HepG2 (cell line): Measurements from ENCODE around the gene WDR48. TPM values are rescaled to one million over a fixed set of nuclear protein-coding genes. Genes with fewer than 3 reads are reported as not detected.

ENCODE experiments used
- ATAC-seq: fragments of 200-7000 bp; cut with Tn5 transposase; 3 replicates; pipeline ENCODE4 v1.9.1; 2020; ENCODE audit warnings: mild to moderate bottlenecking, moderate library complexity
- BruUV-seq: library from RNA; stranded (reverse); fragments of 400-500 nt; replicated peaks from 2 replicates; lab custom pipeline; 2021; lab: Mats Ljungman, UMichigan
- CTCF ChIA-PET: fragments of 300-600 bp; formaldehyde crosslinking; extraction: SDS; loops from one replicate; lab custom pipeline; 2021; ENCODE audit warnings: low total read pairs, inconsistent platforms, low intra/inter-chr PET ratio; lab: Yijun Ruan, JAX
- POLR2A ChIA-PET: fragments of 350-600 bp; sonication (Branson Sonifier 250); formaldehyde crosslinking; loops from one replicate; lab custom pipeline; 2020; ENCODE audit warnings: antibody characterized with exemption, inconsistent platforms; lab: Yijun Ruan, JAX
- DNase-seq: peaks from one replicate; pipeline ENCODE4 v3.0.0-alpha.2; 2015; ENCODE audit warnings: low spot score
- FAIRE-seq: peaks from 3 replicates; lab custom pipeline; 2011; peaks lifted over from hg19 to GRCh38; lab: Jason Lieb, UNC
- H2AFZ ChIP-seq: one replicate; pipeline ENCODE4 v1.6.1; 2011; ENCODE audit warnings: low read length, inconsistent platforms
- H3K27ac ChIP-seq: fragments of 300-600 bp; 3 replicates; pipeline ENCODE4 v1.8.0; 2011; ENCODE audit warnings: mixed run types, mild to moderate bottlenecking, mixed read lengths, low read length, inconsistent platforms; ENCODE audit not compliant: insufficient read depth; ENCODE audit errors: extremely low read length
- H3K27me3 ChIP-seq, 2 experiments: fragments of 200-600 bp in 1 of 2; 2 replicates in 1 of 2; 3 replicates in 1 of 2; pipeline versions ENCODE4 v1.6.0 to v1.8.0; 2011; ENCODE audit warnings: low read length in 2 of 2, mild to moderate bottlenecking in 2 of 2, moderate library complexity in 2 of 2, inconsistent platforms in 1 of 2; ENCODE audit not compliant: insufficient read depth in 2 of 2, control insufficient read depth in 1 of 2
- H3K36me3 ChIP-seq, 2 experiments: fragments of 200-600 bp in 1 of 2; replicated peaks in 1 of 2; 2 replicates in 1 of 2; 3 replicates in 1 of 2; pipeline versions ENCODE4 v1.5.1 to v1.8.0; 2011; ENCODE audit warnings: low read length in 2 of 2, inconsistent platforms in 1 of 2; ENCODE audit not compliant: insufficient read depth in 2 of 2, control insufficient read depth in 1 of 2
- H3K4me1 ChIP-seq: 2 replicates; pipeline ENCODE4 v1.5.1; 2012; ENCODE audit warnings: low read length, inconsistent platforms; ENCODE audit not compliant: insufficient read depth
- H3K4me2 ChIP-seq: 2 replicates; pipeline ENCODE4 v1.6.0; 2011; ENCODE audit warnings: low read depth, low read length, inconsistent platforms
- H3K4me3 ChIP-seq, 3 experiments: fragments of 200-600 bp in 1 of 3; sonication (generic), shearing (Covaris generic) in 1 of 3; replicated peaks in 1 of 3; 2 replicates each; pipeline ENCODE4 v1.5.1; 2011 to 2016; ENCODE audit warnings: low read length in 3 of 3, inconsistent platforms in 2 of 3, low read depth in 2 of 3, mild to moderate bottlenecking in 2 of 3, control low read depth in 1 of 3, mixed read lengths in 1 of 3; ENCODE audit not compliant: insufficient read depth in 1 of 3
- H3K79me2 ChIP-seq: one replicate; pipeline ENCODE4 v1.6.1; 2011; ENCODE audit warnings: low read length, inconsistent platforms; ENCODE audit not compliant: insufficient read depth
- H3K9ac ChIP-seq: 2 replicates; pipeline ENCODE4 v1.6.0; 2011; ENCODE audit warnings: mild to moderate bottlenecking, low read depth, low read length, inconsistent platforms; ENCODE audit not compliant: insufficient read depth
- H3K9me3 ChIP-seq: 2 replicates; pipeline ENCODE4 v1.5.1; 2012; ENCODE audit warnings: mild to moderate bottlenecking, low read length
- H4K20me1 ChIP-seq: 2 replicates; pipeline ENCODE4 v1.6.0; 2011; ENCODE audit warnings: inconsistent platforms, mild to moderate bottlenecking, low read length, moderate library complexity; ENCODE audit not compliant: insufficient read depth
- ATRX ChIP-seq: sonication (generic); formaldehyde crosslinking; IDR thresholded peaks from 2 replicates; pipeline ENCODE4 v1.4.0; 2020; ENCODE audit warnings: missing genetic modification reagents, borderline replicate concordance
- RBAK ChIP-seq: sonication (generic); formaldehyde crosslinking; IDR thresholded peaks from 2 replicates; pipeline ENCODE4 v1.5.1; 2020; ENCODE audit warnings: mild to moderate bottlenecking, missing genetic modification reagents
- SIN3A ChIP-seq: IDR thresholded peaks from 2 replicates; pipeline ENCODE4 v1.6.1; 2011; ENCODE audit warnings: low read depth, mild to moderate bottlenecking, control low read depth, low read length, borderline replicate concordance
- SMC3 ChIP-seq: IDR thresholded peaks from 2 replicates; pipeline ENCODE4 v1.6.1; 2011; ENCODE audit warnings: low read length, improper control_type of control experiment
- SP4 ChIP-seq: sonication (generic); formaldehyde crosslinking; IDR thresholded peaks from 2 replicates; pipeline ENCODE4 v1.8.1; 2023; ENCODE audit warnings: mild to moderate bottlenecking, missing genetic modification reagents
- TCF7L2 ChIP-seq: IDR thresholded peaks from 2 replicates; pipeline ENCODE4 v1.6.1; 2011; ENCODE audit warnings: mild to moderate bottlenecking, low read depth, low read length, moderate library complexity
- ZC3H13 ChIP-seq: sonication (generic); formaldehyde crosslinking; IDR thresholded peaks from 2 replicates; pipeline ENCODE4 v1.8.1; 2023; ENCODE audit warnings: mild to moderate bottlenecking, missing genetic modification reagents, moderate library complexity
- ZFP36L2 ChIP-seq: sonication (generic); formaldehyde crosslinking; IDR thresholded peaks from 2 replicates; pipeline ENCODE4 v1.4.0; 2020; ENCODE audit warnings: missing genetic modification reagents
- ZNF33B ChIP-seq: sonication (generic); formaldehyde crosslinking; IDR thresholded peaks from 2 replicates; pipeline ENCODE4 v1.5.1; 2020; ENCODE audit warnings: mild to moderate bottlenecking, missing genetic modification reagents
- ZNF543 ChIP-seq: sonication (generic); formaldehyde crosslinking; IDR thresholded peaks from 2 replicates; pipeline ENCODE4 v1.4.0; 2020; ENCODE audit warnings: mild to moderate bottlenecking, missing genetic modification reagents
- ZNF547 ChIP-seq: sonication (generic); formaldehyde crosslinking; IDR thresholded peaks from 2 replicates; pipeline ENCODE4 v1.5.1; 2020; ENCODE audit warnings: mild to moderate bottlenecking, missing genetic modification reagents
- ZNF550 ChIP-seq: sonication (generic); formaldehyde crosslinking; IDR thresholded peaks from 2 replicates; pipeline ENCODE4 v1.4.0; 2020; ENCODE audit warnings: mild to moderate bottlenecking, missing genetic modification reagents, borderline replicate concordance
- ZNF749 ChIP-seq: sonication (generic); formaldehyde crosslinking; IDR thresholded peaks from 2 replicates; pipeline ENCODE4 v1.8.0; 2022; ENCODE audit warnings: mild to moderate bottlenecking, missing genetic modification reagents, moderate library complexity, borderline replicate concordance
- WGBS: methylation state at CpG from one replicate; pipeline ENCODE4 v1.1.6; 2017; ENCODE audit warnings: low lambda C conversion rate; 5-methylcytosine and 5-hydroxymethylcytosine counted together
- in situ Hi-C: cut with HindIII; loops from 2 replicates; pipeline ENCODE4 v1.10.0; 2017; ENCODE audit warnings: low pct_unique_long_range_greater_than_20kb; ENCODE audit not compliant: extremely low pct_ligation_motif_present
- intact Hi-C: fragments of 100-400 bp; cut with micrococcal nuclease; formaldehyde crosslinking; loops from one replicate; pipeline ENCODE4 v1.10.0; 2022; ENCODE audit not compliant: unreplicated experiment
- polyA plus RNA-seq, 8 experiments: library from polyadenylated mRNA; depleted of rRNA in 3 of 8; stranded (reverse) in 7 of 8; unstranded in 1 of 8; fragments of >200 nt; fragmentation: Illumina TruSeq in 4 of 8; extraction: Trizol in 4 of 8; gene quantifications; 2 replicates each; pipeline versions ENCODE4 v1.2.1 to v1.2.3, GENCODE V29; 2011 to 2016; ENCODE audit warnings: low read depth in 4 of 8, missing spikeins in 1 of 8, mixed read lengths in 1 of 8; ENCODE audit not compliant: insufficient read depth in 1 of 8
- total RNA-seq, 5 experiments: library from RNA; depleted of rRNA; stranded (reverse); fragments of >200 nt; fragmentation: Illumina TruSeq; extraction: Trizol; gene quantifications; 2 replicates each; pipeline ENCODE4 v1.2.3, GENCODE V29; 2016; ENCODE audit warnings: low read depth in 1 of 5
- TF ChIP-seq, protein P1 (sequence below): sonication (generic); formaldehyde crosslinking; conservative IDR thresholded peaks from 2 replicates; pipeline ENCODE4 v1.4.0; 2020; ENCODE audit warnings: missing genetic modification reagents
- TF ChIP-seq, protein P2 (sequence below): sonication (generic); formaldehyde crosslinking; IDR thresholded peaks from 2 replicates; pipeline ENCODE4 v1.8.0; 2022; ENCODE audit warnings: missing genetic modification reagents, low read depth, mild to moderate bottlenecking, borderline replicate concordance
- TF ChIP-seq, protein P3 (sequence below): sonication (generic); formaldehyde crosslinking; IDR thresholded peaks from 2 replicates; pipeline ENCODE4 v1.5.0; 2020; ENCODE audit warnings: mild to moderate bottlenecking, missing genetic modification reagents
- TF ChIP-seq, protein P4 (sequence below): IDR thresholded peaks from 2 replicates; pipeline ENCODE4 v1.6.1; 2012; ENCODE audit warnings: low read depth, low read length, improper control_type of control experiment

Gene WDR48
- total and polyA plus RNA-seq, 2 of the 13 experiments (the other 11 are each of a cell fraction or from before 2014, with no cell fraction given): 29.2 to 31.2 TPM

DNA sequence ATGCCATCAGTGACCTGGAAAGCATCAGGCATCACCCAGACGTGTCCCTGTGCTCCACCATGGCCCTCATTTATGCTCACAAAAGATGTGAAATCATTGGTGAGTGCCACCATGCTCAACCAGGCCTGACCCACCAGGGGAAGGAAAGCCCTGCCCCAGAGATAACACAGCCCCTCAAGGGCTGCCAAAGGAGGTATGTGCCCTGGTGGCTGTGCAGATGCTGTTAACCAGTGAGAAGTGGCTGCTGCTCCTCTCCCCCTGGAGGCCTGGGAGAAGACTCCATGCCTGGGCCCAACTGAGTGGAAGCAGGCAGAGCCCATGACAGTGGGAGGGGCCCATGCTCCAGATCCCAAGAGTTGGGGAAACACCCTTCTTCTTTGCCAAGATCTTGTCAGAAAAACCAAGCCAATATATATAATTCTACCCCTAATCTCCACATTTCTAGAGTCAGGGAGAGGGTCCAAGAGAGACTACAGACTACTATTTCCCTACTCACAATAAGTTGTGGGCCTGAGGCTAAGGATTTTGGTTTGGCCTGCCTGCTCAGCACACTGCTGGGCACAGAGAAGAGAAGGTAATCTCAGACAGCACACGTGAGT, 58.3 kb downstream of the WDR48 start:
- peak; percentile 35 for ATAC-seq
- Histone ChIP-seq H3K9me3 (no peaks in the 10 kb centered on the region), H3K36me3 (no peaks in the 10 kb centered on the region), H2AFZ (no peak overlapping the region), H3K9ac (no peak overlapping the region), H3K27ac (no peak overlapping the region), H3K4me3 (no peak overlapping the region), H3K4me1 (peaks cover 26% of the 10 kb centered on the region), H3K79me2 (peaks cover 14% of the 10 kb centered on the region), H3K4me2 (no peak overlapping the region), H3K27me3 (no peaks in the 10 kb centered on the region; a peak in 1 of 5 replicates), H4K20me1 (no peaks in the 10 kb centered on the region)
- POLR2A ChIA-PET: no interaction called here
- 58% methylated on average over 2 of the region's 2 CpGs for WGBS
- in situ Hi-C loops: no loop called here
- no peak for DNase-seq
- CTCF ChIA-PET: no interaction called here
- FAIRE-seq: no peak
- intact Hi-C loops: no loop called here
- BruUV-seq: no TSS peak
- TF ChIP-seq ATRX (CRISPR knock-in tag): no peak
- TF ChIP-seq ZFP36L2 (CRISPR knock-in tag): no peak
- TF ChIP-seq ZNF547 (CRISPR knock-in tag): no peak
- no peak for TF ChIP-seq SMC3
- no peak for TF ChIP-seq ZNF550
- no peak for TF ChIP-seq ZC3H13
- no peak for TF ChIP-seq TCF7L2
- TF ChIP-seq, protein P1, sequence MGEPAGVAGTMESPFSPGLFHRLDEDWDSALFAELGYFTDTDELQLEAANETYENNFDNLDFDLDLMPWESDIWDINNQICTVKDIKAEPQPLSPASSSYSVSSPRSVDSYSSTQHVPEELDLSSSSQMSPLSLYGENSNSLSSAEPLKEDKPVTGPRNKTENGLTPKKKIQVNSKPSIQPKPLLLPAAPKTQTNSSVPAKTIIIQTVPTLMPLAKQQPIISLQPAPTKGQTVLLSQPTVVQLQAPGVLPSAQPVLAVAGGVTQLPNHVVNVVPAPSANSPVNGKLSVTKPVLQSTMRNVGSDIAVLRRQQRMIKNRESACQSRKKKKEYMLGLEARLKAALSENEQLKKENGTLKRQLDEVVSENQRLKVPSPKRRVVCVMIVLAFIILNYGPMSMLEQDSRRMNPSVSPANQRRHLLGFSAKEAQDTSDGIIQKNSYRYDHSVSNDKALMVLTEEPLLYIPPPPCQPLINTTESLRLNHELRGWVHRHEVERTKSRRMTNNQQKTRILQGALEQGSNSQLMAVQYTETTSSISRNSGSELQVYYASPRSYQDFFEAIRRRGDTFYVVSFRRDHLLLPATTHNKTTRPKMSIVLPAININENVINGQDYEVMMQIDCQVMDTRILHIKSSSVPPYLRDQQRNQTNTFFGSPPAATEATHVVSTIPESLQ: no peak
- TF ChIP-seq, protein P2, sequence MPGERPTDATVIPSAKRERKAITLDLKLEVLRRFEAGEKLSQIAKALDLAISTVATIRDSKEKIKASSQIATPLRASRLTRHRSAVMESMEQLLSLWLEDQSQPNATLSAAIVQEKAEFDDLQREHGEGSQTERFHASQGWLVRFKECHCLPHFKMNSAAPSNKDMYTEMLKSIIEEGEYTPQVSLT: no peak
- TF ChIP-seq, protein P3, sequence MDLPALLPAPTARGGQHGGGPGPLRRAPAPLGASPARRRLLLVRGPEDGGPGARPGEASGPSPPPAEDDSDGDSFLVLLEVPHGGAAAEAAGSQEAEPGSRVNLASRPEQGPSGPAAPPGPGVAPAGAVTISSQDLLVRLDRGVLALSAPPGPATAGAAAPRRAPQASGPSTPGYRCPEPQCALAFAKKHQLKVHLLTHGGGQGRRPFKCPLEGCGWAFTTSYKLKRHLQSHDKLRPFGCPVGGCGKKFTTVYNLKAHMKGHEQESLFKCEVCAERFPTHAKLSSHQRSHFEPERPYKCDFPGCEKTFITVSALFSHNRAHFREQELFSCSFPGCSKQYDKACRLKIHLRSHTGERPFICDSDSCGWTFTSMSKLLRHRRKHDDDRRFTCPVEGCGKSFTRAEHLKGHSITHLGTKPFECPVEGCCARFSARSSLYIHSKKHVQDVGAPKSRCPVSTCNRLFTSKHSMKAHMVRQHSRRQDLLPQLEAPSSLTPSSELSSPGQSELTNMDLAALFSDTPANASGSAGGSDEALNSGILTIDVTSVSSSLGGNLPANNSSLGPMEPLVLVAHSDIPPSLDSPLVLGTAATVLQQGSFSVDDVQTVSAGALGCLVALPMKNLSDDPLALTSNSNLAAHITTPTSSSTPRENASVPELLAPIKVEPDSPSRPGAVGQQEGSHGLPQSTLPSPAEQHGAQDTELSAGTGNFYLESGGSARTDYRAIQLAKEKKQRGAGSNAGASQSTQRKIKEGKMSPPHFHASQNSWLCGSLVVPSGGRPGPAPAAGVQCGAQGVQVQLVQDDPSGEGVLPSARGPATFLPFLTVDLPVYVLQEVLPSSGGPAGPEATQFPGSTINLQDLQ (CRISPR knock-in tag): no peak
- no peak for TF ChIP-seq SIN3A
- no peak for TF ChIP-seq RBAK (CRISPR knock-in tag)
- TF ChIP-seq SP4 (CRISPR knock-in tag): no peak
- no peak for TF ChIP-seq ZNF33B
- TF ChIP-seq, protein P4, sequence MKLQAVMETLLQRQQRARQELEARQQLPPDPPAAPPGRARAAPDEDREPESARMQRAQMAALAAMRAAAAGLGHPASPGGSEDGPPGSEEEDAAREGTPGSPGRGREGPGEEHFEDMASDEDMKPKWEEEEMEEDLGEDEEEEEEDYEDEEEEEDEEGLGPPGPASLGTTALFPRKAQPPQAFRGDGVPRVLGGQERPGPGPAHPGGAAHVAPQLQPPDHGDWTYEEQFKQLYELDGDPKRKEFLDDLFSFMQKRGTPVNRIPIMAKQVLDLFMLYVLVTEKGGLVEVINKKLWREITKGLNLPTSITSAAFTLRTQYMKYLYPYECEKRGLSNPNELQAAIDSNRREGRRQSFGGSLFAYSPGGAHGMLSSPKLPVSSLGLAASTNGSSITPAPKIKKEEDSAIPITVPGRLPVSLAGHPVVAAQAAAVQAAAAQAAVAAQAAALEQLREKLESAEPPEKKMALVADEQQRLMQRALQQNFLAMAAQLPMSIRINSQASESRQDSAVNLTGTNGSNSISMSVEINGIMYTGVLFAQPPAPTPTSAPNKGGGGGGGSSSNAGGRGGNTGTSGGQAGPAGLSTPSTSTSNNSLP: no peak
- TF ChIP-seq ZNF749 (CRISPR knock-in tag): no peak
- no peak for TF ChIP-seq ZNF543
